ENCODE measurements around the gene DCP1A.

DCP1A gene

DNA sequence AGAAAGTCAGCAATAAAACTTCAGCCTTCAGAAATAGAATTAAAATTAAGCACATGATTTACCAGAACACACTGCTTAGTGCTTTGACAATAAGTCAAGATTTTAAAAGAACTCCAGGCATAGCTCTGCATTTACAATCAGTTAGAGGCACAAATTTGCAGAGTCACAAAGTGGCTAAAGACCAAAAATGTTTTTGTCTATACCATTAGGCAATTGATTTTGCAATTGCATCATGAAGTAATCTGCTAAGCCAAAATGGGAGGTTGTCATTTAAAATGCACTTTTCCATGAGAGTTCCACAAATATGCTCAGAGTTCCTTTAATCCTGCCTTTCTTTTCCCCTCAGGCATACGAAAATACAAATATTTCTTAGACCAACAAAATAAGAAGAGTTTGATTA is 10.1 kb upstream of the DCP1A start:
- no peak for TF ChIP-seq EZH2phosphoT487 (conservative IDR thresholded peaks at IDR 0.05; ENCODE audit: low read length)
- TF ChIP-seq, protein P1, sequence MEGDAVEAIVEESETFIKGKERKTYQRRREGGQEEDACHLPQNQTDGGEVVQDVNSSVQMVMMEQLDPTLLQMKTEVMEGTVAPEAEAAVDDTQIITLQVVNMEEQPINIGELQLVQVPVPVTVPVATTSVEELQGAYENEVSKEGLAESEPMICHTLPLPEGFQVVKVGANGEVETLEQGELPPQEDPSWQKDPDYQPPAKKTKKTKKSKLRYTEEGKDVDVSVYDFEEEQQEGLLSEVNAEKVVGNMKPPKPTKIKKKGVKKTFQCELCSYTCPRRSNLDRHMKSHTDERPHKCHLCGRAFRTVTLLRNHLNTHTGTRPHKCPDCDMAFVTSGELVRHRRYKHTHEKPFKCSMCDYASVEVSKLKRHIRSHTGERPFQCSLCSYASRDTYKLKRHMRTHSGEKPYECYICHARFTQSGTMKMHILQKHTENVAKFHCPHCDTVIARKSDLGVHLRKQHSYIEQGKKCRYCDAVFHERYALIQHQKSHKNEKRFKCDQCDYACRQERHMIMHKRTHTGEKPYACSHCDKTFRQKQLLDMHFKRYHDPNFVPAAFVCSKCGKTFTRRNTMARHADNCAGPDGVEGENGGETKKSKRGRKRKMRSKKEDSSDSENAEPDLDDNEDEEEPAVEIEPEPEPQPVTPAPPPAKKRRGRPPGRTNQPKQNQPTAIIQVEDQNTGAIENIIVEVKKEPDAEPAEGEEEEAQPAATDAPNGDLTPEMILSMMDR (IDR thresholded peaks at IDR 0.05; ENCODE audit: insufficient read depth, low read length, poor library complexity, severe bottlenecking), result no peak
- Histone ChIP-seq H2AFZ (ENCODE audit: low read depth, low read length, severe bottlenecking) (no peak overlapping the region), H3F3A (ENCODE audit: insufficient read depth) (no peaks in the 10 kb centered on the region), H3K9me3 (ENCODE audit: insufficient read depth, low read length) (no peaks in the 10 kb centered on the region), H3K9me2 (replicated peaks; ENCODE audit: insufficient read depth, low read length) (no peaks in the 10 kb centered on the region), H3K4me3 (ENCODE audit: insufficient read depth, low read length, poor library complexity, severe bottlenecking) (no peak overlapping the region), H3K79me2 (ENCODE audit: insufficient read depth, low read length) (no peaks in the 10 kb centered on the region), H3K9ac (ENCODE audit: low read length) (no peak overlapping the region), H3K36me3 (ENCODE audit: low read length) (no peaks in the 10 kb centered on the region), H4K20me1 (ENCODE audit: low read depth, low read length) (no peaks in the 10 kb centered on the region), H3K4me2 (ENCODE audit: low read depth, low read length, poor library complexity, severe bottlenecking) (no peak overlapping the region), H3K27me3 (ENCODE audit: low read length) (no peaks in the 10 kb centered on the region), H3K27ac (ENCODE audit: low read depth, low read length) (no peak overlapping the region)

DNA sequence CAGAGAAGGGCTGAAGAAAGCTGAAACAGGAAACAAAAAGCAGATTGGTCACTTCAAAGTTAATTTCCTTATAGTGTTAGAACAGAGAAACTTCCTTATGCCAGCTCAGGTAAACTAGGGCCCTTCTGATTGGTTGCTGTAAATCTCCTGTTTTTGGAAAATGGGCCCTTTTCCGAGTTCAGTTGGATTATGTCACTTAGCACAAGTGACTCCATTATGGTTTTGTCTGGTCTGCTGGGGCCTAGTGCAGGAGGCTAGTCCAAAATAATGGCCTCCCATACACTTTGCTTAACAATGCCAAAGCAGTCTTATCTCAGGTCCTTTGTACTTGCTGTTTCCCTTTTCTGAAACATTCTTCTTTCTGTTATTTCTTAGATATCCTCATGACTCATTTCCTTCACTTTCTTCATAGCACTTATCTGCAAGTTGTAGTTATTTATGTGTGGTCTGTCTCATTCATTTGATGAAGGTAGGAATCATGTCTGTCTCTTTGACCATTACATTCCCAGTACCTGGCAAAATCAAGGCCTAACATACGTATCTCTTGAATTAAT is 7.7 kb upstream of the DCP1A start:
- H3K27ac ChIP-seq (ENCODE audit: low read depth, low read length), result no peak overlapping the region
- no peaks in the 10 kb centered on the region for H3K79me2 ChIP-seq (ENCODE audit: insufficient read depth, low read length)
- no peaks in the 10 kb centered on the region for H3K36me3 ChIP-seq (ENCODE audit: low read length)
- H3K9ac ChIP-seq (ENCODE audit: low read length), result no peak overlapping the region
- no peaks in the 10 kb centered on the region for H3K27me3 ChIP-seq (ENCODE audit: low read length)
- H4K20me1 ChIP-seq (ENCODE audit: low read depth, low read length), result no peaks in the 10 kb centered on the region
- H3F3A ChIP-seq (ENCODE audit: insufficient read depth), result no peaks in the 10 kb centered on the region
- no peaks in the 10 kb centered on the region for H3K9me2 ChIP-seq (replicated peaks; ENCODE audit: insufficient read depth, low read length)
- peak overlapping the region; percentile 12 for H2AFZ ChIP-seq (ENCODE audit: low read depth, low read length, severe bottlenecking)
- H3K4me3 ChIP-seq (ENCODE audit: insufficient read depth, low read length, poor library complexity, severe bottlenecking), result no peak overlapping the region
- no peak overlapping the region for H3K4me2 ChIP-seq (ENCODE audit: low read depth, low read length, poor library complexity, severe bottlenecking)
- no peak for TF ChIP-seq EZH2phosphoT487 (conservative IDR thresholded peaks at IDR 0.05; ENCODE audit: low read length)
- TF ChIP-seq, protein P1 (IDR thresholded peaks at IDR 0.05; ENCODE audit: insufficient read depth, low read length, poor library complexity, severe bottlenecking), result no peak
- no peaks in the 10 kb centered on the region for H3K9me3 ChIP-seq (ENCODE audit: insufficient read depth, low read length)

DNA sequence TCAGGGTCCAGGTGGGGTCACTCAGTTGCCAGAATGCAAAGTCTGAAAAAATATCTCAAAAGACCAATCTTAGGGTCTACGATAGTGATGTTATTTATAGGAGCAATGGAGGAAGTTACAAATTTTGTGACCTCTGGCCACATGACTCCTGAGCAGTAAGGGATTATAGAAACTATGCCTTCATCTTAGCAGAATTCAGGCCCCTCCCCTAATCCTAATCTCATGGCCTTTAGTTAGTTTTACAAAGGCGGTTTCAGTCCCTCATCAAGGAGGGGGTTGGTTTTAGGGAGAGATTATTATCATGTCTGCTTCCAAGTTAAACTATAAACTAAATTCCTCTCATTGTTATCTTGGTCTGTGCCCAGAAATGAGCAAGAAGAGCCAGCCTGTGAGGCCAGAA is 5.9 kb upstream of the DCP1A start:
- H3K9me2 ChIP-seq (replicated peaks; ENCODE audit: insufficient read depth, low read length), result no peaks in the 10 kb centered on the region
- TF ChIP-seq, protein P1 (IDR thresholded peaks at IDR 0.05; ENCODE audit: insufficient read depth, low read length, poor library complexity, severe bottlenecking), result no peak
- TF ChIP-seq EZH2phosphoT487 (conservative IDR thresholded peaks at IDR 0.05; ENCODE audit: low read length), result no peak
- H3K9me3 ChIP-seq (ENCODE audit: insufficient read depth, low read length), result no peaks in the 10 kb centered on the region
- no peaks in the 10 kb centered on the region for H4K20me1 ChIP-seq (ENCODE audit: low read depth, low read length)
- H3K4me2 ChIP-seq (ENCODE audit: low read depth, low read length, poor library complexity, severe bottlenecking), result no peak overlapping the region
- no peak overlapping the region for H3K4me3 ChIP-seq (ENCODE audit: insufficient read depth, low read length, poor library complexity, severe bottlenecking)
- no peak overlapping the region for H2AFZ ChIP-seq (ENCODE audit: low read depth, low read length, severe bottlenecking)
- no peaks in the 10 kb centered on the region for H3K36me3 ChIP-seq (ENCODE audit: low read length)
- H3K27ac ChIP-seq (ENCODE audit: low read depth, low read length), result no peak overlapping the region
- no peaks in the 10 kb centered on the region for H3K27me3 ChIP-seq (ENCODE audit: low read length)
- no peak overlapping the region for H3K9ac ChIP-seq (ENCODE audit: low read length)
- H3F3A ChIP-seq (ENCODE audit: insufficient read depth), result no peaks in the 10 kb centered on the region
- H3K79me2 ChIP-seq (ENCODE audit: insufficient read depth, low read length), result no peaks in the 10 kb centered on the region
